Vagina (tissue), 2 donors: ENCODE results near the gene LHX2.

Source experiments
- CTCF ChIP-seq, 3 experiments: fragments of 450-650 bp in 2 of 3; fragments of 200-600 bp in 1 of 3; sonication (generic) in 1 of 3; IDR thresholded peaks; one replicate each; pipeline ENCODE4 v1.5.1; 2017 to 2019; ENCODE audit warnings: antibody characterized with exemption in 3 of 3, mild to moderate bottlenecking in 2 of 3, moderate library complexity in 2 of 3
- POLR2A ChIP-seq, 2 donors: fragments of 450-650 bp; IDR thresholded peaks; one replicate each; pipeline ENCODE4 v1.6.1; 2017; ENCODE audit warnings: antibody characterized with exemption in 2 of 2, mild to moderate bottlenecking in 2 of 2, moderate library complexity in 2 of 2
- POLR2AphosphoS5 ChIP-seq, 2 donors: sonication (generic); formaldehyde crosslinking; IDR thresholded peaks; one replicate each; pipeline ENCODE4 v1.9.0; 2017; ENCODE audit warnings: antibody characterized with exemption in 2 of 2, mild to moderate bottlenecking in 2 of 2, low read depth in 1 of 2; ENCODE audit not compliant: insufficient read depth in 1 of 2

DNA sequence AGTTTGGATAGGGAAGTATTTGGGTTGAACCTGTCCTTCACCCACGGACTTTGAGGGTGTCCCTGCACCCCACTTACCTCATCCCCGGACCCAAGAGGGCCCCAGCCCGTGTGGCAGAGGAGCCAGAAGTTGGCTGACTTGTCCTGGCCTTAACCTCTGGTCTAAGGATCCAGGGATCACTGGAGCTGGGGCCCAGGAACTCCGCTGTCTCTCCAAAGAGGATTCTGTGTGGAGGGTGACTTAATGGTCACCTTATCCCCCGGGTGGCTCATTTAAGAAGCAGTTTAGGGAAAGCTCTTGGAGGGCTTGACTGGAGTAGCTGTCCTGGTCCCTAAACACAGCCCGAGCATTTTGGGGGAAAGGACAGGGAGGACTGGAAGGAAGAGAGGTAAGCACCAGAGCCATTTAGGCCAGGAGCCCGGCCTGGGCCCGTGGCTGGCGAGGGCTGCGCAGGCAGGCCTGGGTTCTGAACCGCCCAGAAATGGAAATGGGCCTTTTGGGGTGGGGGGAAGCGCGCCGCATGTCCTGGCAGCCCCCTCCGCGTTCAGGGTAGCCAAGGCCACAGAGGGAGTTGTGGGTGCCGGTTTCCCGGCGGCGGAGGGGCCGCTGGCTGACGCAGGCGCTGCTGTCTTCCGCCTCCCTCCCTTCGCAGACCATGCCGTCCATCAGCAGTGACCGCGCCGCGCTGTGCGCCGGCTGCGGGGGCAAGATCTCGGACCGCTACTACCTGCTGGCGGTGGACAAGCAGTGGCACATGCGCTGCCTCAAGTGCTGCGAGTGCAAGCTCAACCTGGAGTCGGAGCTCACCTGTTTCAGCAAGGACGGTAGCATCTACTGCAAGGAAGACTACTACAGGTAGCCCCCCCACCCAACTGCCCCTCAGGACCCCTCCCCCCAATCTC, 2.0 kb downstream of the LHX2 start:
- TF ChIP-seq CTCF (IDR thresholded peaks at IDR 0.05) (no peak), POLR2A (IDR thresholded peaks at IDR 0.05) (no peak), POLR2AphosphoS5 (IDR thresholded peaks at IDR 0.05; ENCODE audit: insufficient read depth in 1 of 2, low read depth in 1 of 2) (no peak)
